GM12878 (cell line): ENCODE data around the gene AIMP2.

ENCODE experiments used
- ASH2L ChIP-seq: fragments of 300-600, 200-600 bp; sonication (generic); IDR thresholded peaks from 2 replicates; pipeline ENCODE4 v1.6.1; 2017; ENCODE audit warnings: low read depth, mild to moderate bottlenecking, borderline replicate concordance
- ESRRA ChIP-seq: IDR thresholded peaks from 2 replicates; pipeline ENCODE4 v1.6.1; 2012; ENCODE audit warnings: mild to moderate bottlenecking, low read length, improper control_type of control experiment
- GABPA ChIP-seq: IDR thresholded peaks from 2 replicates; pipeline ENCODE4 v1.6.1; 2014; ENCODE audit warnings: antibody characterized with exemption, low read depth, mild to moderate bottlenecking, inconsistent platforms
- GATAD2B ChIP-seq: fragments of 450-650 bp; conservative IDR thresholded peaks from 2 replicates; pipeline ENCODE4 v1.6.1; 2017; ENCODE audit warnings: low read depth, mild to moderate bottlenecking, moderate library complexity
- MTA2 ChIP-seq: fragments of 450-650 bp; IDR thresholded peaks from 2 replicates; pipeline ENCODE4 v1.6.1; 2016; ENCODE audit warnings: low read depth, mild to moderate bottlenecking, moderate library complexity
- MXI1 ChIP-seq: fragments of 150-350 bp; IDR thresholded peaks from 2 replicates; pipeline ENCODE4 v1.6.1; 2011; ENCODE audit warnings: low read depth, mild to moderate bottlenecking, inconsistent platforms, low read length, improper control_type of control experiment
- POLR2A ChIP-seq: IDR thresholded peaks from 2 replicates; pipeline ENCODE4 v1.6.1; 2011; ENCODE audit warnings: low read depth, mild to moderate bottlenecking, low read length
- SIN3A ChIP-seq: IDR thresholded peaks from 2 replicates; pipeline ENCODE4 v1.6.1; 2012; ENCODE audit warnings: low read depth, low read length, improper control_type of control experiment
- SMC3 ChIP-seq: IDR thresholded peaks from 2 replicates; pipeline ENCODE4 v1.6.1; 2011; ENCODE audit warnings: low read length, improper control_type of control experiment, borderline replicate concordance
- SPI1 ChIP-seq: IDR thresholded peaks from 2 replicates; pipeline ENCODE4 v1.6.1; 2011; ENCODE audit warnings: low read depth, mild to moderate bottlenecking, low read length, moderate library complexity, borderline replicate concordance; ENCODE audit not compliant: insufficient read depth
- TAF1 ChIP-seq: IDR thresholded peaks from 2 replicates; pipeline ENCODE4 v1.6.1; 2011; ENCODE audit warnings: mild to moderate bottlenecking, low read depth, low read length, borderline replicate concordance
- TF ChIP-seq, protein P1 (sequence below), 3 experiments: IDR thresholded peaks in 2 of 3; conservative IDR thresholded peaks in 1 of 3; 2 replicates each; pipeline ENCODE4 v1.5.1; 2011; ENCODE audit warnings: low read depth in 3 of 3, low read length in 3 of 3, mild to moderate bottlenecking in 3 of 3, control low read depth in 2 of 3, moderate library complexity in 2 of 3, inconsistent platforms in 1 of 3, mixed read lengths in 1 of 3; ENCODE audit not compliant: control insufficient read depth in 2 of 3, insufficient read depth in 1 of 3; ENCODE audit errors: extremely low read depth in 1 of 3
- TF ChIP-seq, protein P2 (sequence below): IDR thresholded peaks from 2 replicates; pipeline ENCODE4 v1.6.1; 2012; ENCODE audit warnings: low read depth, low read length, improper control_type of control experiment

DNA sequence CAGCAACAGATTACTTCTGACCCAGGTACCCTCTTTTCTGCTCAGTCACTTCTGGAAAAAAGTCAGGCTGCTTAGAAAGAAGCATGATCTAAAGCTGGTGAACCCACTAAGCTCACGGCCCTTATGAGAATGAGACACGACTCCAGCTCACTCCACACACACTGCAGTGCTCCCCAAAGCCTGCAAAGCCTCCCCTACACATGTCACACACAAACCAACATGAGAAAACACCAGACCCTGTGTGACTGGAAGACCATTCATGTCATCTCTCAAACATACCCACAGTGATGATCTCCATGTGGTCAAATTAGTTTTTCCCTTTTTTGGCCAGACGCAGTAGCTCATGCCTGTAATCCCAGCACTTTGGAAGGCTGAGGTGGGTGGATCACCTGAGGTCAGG, 22.5 kb downstream of the AIMP2 start:
- TF ChIP-seq, protein P1, sequence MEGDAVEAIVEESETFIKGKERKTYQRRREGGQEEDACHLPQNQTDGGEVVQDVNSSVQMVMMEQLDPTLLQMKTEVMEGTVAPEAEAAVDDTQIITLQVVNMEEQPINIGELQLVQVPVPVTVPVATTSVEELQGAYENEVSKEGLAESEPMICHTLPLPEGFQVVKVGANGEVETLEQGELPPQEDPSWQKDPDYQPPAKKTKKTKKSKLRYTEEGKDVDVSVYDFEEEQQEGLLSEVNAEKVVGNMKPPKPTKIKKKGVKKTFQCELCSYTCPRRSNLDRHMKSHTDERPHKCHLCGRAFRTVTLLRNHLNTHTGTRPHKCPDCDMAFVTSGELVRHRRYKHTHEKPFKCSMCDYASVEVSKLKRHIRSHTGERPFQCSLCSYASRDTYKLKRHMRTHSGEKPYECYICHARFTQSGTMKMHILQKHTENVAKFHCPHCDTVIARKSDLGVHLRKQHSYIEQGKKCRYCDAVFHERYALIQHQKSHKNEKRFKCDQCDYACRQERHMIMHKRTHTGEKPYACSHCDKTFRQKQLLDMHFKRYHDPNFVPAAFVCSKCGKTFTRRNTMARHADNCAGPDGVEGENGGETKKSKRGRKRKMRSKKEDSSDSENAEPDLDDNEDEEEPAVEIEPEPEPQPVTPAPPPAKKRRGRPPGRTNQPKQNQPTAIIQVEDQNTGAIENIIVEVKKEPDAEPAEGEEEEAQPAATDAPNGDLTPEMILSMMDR (IDR thresholded peaks at IDR 0.05 in 2 of 3, conservative IDR thresholded peaks at IDR 0.05 in 1 of 3; ENCODE audit: control insufficient read depth in 2 of 3, extremely low read depth in 1 of 3, insufficient read depth in 1 of 3, low read depth in 3 of 3, low read length in 3 of 3) = no peak
- TF ChIP-seq GATAD2B (no peak), GABPA (no peak), POLR2A (no peak), ASH2L (no peak), MTA2 (no peak), SIN3A (no peak), SPI1 (no peak), ESRRA (no peak), MXI1 (no peak), TAF1 (no peak), SMC3 (no peak)
- TF ChIP-seq, protein P2, sequence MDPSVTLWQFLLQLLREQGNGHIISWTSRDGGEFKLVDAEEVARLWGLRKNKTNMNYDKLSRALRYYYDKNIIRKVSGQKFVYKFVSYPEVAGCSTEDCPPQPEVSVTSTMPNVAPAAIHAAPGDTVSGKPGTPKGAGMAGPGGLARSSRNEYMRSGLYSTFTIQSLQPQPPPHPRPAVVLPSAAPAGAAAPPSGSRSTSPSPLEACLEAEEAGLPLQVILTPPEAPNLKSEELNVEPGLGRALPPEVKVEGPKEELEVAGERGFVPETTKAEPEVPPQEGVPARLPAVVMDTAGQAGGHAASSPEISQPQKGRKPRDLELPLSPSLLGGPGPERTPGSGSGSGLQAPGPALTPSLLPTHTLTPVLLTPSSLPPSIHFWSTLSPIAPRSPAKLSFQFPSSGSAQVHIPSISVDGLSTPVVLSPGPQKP = no peak
